Prostate gland (tissue), 2 donors: ENCODE results near the gene CHRND. TPM values are rescaled to one million over a fixed set of nuclear protein-coding genes. Genes with fewer than 3 reads are reported as not detected.

Experiments used
- DNase-seq: peaks from one replicate; pipeline ENCODE4 v3.0.0-alpha.2; 2019; ENCODE audit warnings: low spot score
- H3K27ac ChIP-seq, 2 donors: fragments of 200-600 bp; sonication (generic); 2 replicates each; pipeline ENCODE4 v1.5.1; 2017 to 2019
- H3K27me3 ChIP-seq: fragments of 200-600 bp; sonication (generic); replicated peaks from 2 replicates; pipeline ENCODE4 v1.5.1; 2019; ENCODE audit not compliant: insufficient read depth
- H3K36me3 ChIP-seq, 2 donors: fragments of 200-600 bp; sonication (generic); 1 replicate in 1 of 2; 2 replicates in 1 of 2; pipeline versions ENCODE4 v1.5.1 to v1.8.1; 2017 to 2019
- H3K4me1 ChIP-seq: fragments of 200-600 bp; sonication (generic); replicated peaks from 2 replicates; pipeline ENCODE4 v1.5.1; 2019
- H3K4me3 ChIP-seq, 2 donors: fragments of 200-600 bp; sonication (generic); 2 replicates each; pipeline ENCODE4 v1.5.1; 2017 to 2019
- H3K9me3 ChIP-seq: fragments of 200-600 bp; sonication (generic); 2 replicates; pipeline ENCODE4 v1.5.1; 2017
- POLR2A ChIP-seq: fragments of 450-650 bp; IDR thresholded peaks from one replicate; pipeline ENCODE4 v1.6.1; 2016; ENCODE audit warnings: antibody characterized with exemption, mild to moderate bottlenecking
- POLR2AphosphoS5 ChIP-seq: sonication (generic); formaldehyde crosslinking; IDR thresholded peaks from one replicate; pipeline ENCODE4 v1.6.1; 2017; ENCODE audit warnings: antibody characterized with exemption
- WGBS: methylation state at CpG from one replicate; pipeline ENCODE4 v1.1.5; 2018; 5-methylcytosine and 5-hydroxymethylcytosine counted together
- intact Hi-C: fragments of 100-400 bp; cut with DNase I; formaldehyde crosslinking; loops from one replicate; pipeline ENCODE4 v1.14.2; 2022
- total RNA-seq, 2 donors: library from RNA; depleted of rRNA; stranded (reverse); fragments of >200 nt; gene quantifications; one replicate each; pipeline ENCODE4 v1.1.0, GENCODE V29; 2016
- TF ChIP-seq, protein P1 (sequence below), 4 experiments: fragments of 200-600 bp in 2 of 4; fragments of 450-650 bp in 2 of 4; sonication (generic) in 2 of 4; IDR thresholded peaks; 1 replicate in 3 of 4; 2 replicates in 1 of 4; pipeline ENCODE4 v1.5.1; 2016 to 2019; ENCODE audit warnings: antibody characterized with exemption in 4 of 4, mild to moderate bottlenecking in 2 of 4, moderate library complexity in 2 of 4

CHRND gene
- total RNA-seq, 2 donors from 2014 or later = 0.34 to 1.4 TPM

DNA sequence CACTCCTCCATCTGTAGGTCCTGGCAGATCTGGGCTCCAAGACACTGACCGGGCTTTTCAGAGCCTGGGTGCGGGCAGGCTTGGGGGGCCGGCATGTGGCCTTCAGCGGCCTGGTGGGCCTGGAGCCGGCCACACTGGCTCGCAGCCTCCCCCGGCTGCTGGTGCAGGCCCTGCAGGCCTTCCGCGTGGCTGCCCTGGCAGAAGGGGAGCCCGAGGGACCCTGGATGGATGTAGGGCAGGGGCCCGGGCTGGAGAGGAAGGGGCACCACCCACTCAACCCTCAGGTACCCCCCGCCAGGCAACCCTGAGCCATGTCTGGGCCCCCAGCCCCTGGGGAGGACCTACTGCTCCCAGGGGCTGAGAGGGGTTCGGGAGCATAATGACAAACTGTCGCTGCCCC is 761 bp upstream of the CHRND start:
- H3K4me3 ChIP-seq = no peak overlapping the region
- no peak for DNase-seq
- TF ChIP-seq POLR2AphosphoS5 (no peak), POLR2A (no peak)
- TF ChIP-seq, protein P1, sequence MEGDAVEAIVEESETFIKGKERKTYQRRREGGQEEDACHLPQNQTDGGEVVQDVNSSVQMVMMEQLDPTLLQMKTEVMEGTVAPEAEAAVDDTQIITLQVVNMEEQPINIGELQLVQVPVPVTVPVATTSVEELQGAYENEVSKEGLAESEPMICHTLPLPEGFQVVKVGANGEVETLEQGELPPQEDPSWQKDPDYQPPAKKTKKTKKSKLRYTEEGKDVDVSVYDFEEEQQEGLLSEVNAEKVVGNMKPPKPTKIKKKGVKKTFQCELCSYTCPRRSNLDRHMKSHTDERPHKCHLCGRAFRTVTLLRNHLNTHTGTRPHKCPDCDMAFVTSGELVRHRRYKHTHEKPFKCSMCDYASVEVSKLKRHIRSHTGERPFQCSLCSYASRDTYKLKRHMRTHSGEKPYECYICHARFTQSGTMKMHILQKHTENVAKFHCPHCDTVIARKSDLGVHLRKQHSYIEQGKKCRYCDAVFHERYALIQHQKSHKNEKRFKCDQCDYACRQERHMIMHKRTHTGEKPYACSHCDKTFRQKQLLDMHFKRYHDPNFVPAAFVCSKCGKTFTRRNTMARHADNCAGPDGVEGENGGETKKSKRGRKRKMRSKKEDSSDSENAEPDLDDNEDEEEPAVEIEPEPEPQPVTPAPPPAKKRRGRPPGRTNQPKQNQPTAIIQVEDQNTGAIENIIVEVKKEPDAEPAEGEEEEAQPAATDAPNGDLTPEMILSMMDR (IDR thresholded peaks at IDR 0.05) = no peak
- intact Hi-C loops = no loop called here
- no peaks in the 10 kb centered on the region for H3K36me3 ChIP-seq
- H3K9me3 ChIP-seq = no peaks in the 10 kb centered on the region
- peaks cover 9% of the 10 kb centered on the region for H3K4me1 ChIP-seq
- peaks cover 23% of the 10 kb centered on the region for H3K27me3 ChIP-seq
- H3K27ac ChIP-seq = no peak overlapping the region
- 82% methylated on average over 5 of the region's 14 CpGs for WGBS

DNA sequence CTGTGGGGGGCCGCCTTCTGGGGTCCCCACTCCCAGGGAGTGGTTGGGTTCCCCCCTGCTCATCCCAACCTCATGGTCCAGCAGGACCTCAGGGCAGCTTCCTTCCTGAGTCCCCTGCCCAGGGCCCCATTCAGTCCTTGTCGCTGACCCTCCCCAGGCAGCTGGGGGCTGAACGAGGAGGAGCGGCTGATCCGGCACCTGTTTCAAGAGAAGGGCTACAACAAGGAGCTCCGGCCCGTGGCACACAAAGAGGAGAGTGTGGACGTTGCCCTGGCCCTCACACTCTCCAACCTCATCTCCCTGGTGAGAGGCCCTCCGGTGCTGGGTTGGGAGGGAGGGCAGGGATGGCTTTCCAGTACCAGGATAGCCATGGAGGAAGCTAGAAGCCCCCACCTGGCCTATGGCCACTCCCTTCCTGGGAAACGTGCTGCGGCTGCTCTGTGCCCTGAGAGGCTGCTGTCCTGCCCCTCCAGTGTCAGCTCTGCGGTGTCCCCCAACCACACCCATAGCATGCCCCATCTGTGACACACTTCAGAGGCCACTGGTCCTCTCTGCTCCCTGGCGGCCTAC is 497 bp downstream of the CHRND start:
- no peak overlapping the region for H3K4me3 ChIP-seq
- no peak for DNase-seq
- 91% methylated on average over 12 of the region's 13 CpGs for WGBS
- H3K36me3 ChIP-seq = no peaks in the 10 kb centered on the region
- TF ChIP-seq POLR2A (no peak), POLR2AphosphoS5 (no peak)
- TF ChIP-seq, protein P1 (IDR thresholded peaks at IDR 0.05) = no peak
- H3K4me1 ChIP-seq = peaks cover 9% of the 10 kb centered on the region
- H3K9me3 ChIP-seq = no peaks in the 10 kb centered on the region
- intact Hi-C loops = no loop called here
- no peak overlapping the region for H3K27ac ChIP-seq
- H3K27me3 ChIP-seq = peaks cover 23% of the 10 kb centered on the region

DNA sequence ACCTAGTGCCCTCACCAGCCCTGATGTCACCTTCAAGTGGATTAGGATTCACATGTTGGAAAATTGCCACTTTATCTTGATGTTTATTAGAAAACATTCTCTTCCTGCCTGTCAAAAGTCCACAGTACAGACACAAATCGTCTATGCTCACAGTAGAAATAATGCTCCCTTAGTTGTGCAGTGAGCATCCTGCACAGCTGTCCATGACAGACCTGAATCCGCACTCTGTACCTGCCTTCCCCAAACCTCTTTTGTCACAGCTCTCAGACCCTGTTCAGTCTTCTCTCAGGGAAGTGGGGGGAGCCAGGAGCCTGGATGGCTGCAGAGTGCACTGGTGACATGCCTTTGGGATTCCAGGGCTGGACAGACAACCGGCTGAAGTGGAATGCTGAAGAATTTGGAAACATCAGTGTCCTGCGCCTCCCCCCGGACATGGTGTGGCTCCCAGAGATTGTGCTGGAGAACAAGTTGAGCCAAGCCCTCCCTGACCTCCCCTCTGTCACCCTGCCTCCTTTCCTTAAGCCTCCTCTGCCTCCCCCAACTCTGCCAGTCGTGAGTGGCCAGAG is 2.0 kb downstream of the CHRND start:
- peaks cover 9% of the 10 kb centered on the region for H3K27me3 ChIP-seq

DNA sequence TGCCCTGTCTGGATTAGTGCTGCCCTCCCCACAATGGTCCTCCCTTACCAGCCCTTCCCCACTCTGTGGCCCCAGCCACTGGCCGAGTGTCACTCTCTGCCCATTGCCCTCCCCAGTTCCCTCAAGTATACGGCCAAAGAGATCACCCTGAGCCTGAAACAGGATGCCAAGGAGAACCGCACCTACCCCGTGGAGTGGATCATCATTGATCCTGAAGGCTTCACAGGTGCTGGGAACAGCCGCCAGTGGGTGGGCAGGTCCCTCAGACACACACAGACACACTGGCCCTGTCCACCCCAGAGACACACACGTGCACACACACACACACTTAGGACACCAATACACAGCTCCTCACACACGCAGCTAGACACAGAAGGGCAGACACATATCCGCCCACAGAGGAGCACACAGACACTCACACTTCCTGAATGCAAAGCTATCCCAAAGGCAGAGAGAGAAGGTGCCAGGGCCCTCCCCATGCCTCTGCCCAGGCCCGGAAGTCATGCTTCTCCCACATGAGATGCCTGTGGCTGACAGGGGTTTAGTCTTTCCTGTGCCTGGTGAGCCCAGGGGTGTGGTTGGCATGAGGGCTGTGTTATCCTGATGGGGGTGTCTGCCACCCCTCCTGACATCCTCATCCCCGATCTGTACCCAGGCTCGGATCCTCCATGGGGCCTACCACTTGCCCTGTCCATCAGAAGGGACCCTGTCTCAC is 2.9 kb downstream of the CHRND start:
- H3K36me3 ChIP-seq = no peaks in the 10 kb centered on the region
- no peak overlapping the region for H3K27ac ChIP-seq
- intact Hi-C loops = no loop called here
- H3K27me3 ChIP-seq = peaks cover under 1% of the 10 kb centered on the region
- DNase-seq = no peak
- H3K4me1 ChIP-seq = peaks cover 4% of the 10 kb centered on the region
- H3K9me3 ChIP-seq = no peaks in the 10 kb centered on the region
- no peak overlapping the region for H3K4me3 ChIP-seq
- TF ChIP-seq POLR2AphosphoS5 (no peak), POLR2A (no peak)
- TF ChIP-seq, protein P1 (IDR thresholded peaks at IDR 0.05) = no peak
- WGBS = 75% methylated on average over 11 of the region's 11 CpGs

More for the DNA sequence above, 2.0 kb downstream of the CHRND start:
- H3K9me3 ChIP-seq = no peaks in the 10 kb centered on the region
- H3K4me1 ChIP-seq = peaks cover 9% of the 10 kb centered on the region
- TF ChIP-seq POLR2A (no peak), POLR2AphosphoS5 (no peak)
- TF ChIP-seq, protein P1 (IDR thresholded peaks at IDR 0.05) = no peak
- DNase-seq = no peak
- no peak overlapping the region for H3K4me3 ChIP-seq
- 80% methylated on average over 6 of the region's 6 CpGs for WGBS
- H3K27ac ChIP-seq = no peak overlapping the region
- no peaks in the 10 kb centered on the region for H3K36me3 ChIP-seq
- intact Hi-C loops = no loop called here
